ENCODE results near the gene PLAC8. TPM values are rescaled to one million over a fixed set of nuclear protein-coding genes. Genes with fewer than 3 reads are reported as not detected.

PLAC8 gene
- total and polyA plus RNA-seq, 2 of the 8 experiments (the other 6 are each of a cell fraction or from before 2014, with no cell fraction given): 0.98 to 1.1 TPM

GRCh38 chr4:83104991-83105390, 9.5 kb downstream of the PLAC8 start (continued):
- TF ChIP-seq JUN (IDR thresholded peaks at IDR 0.05; ENCODE audit: low read depth, low read length): no peak
